Neuron (in vitro differentiated cells): ENCODE measurements around the gene OR5B3.
"Not testable (repeated sequence)": the region's sequence is repeated elsewhere in the genome, so short reads cannot be mapped to it uniquely, and the experiment has no call there.

Experiments used
- H2AFZ ChIP-seq: one replicate; pipeline ENCODE4 v1.6.1; 2013; ENCODE audit warnings: low read depth, mild to moderate bottlenecking, inconsistent platforms, low read length, moderate library complexity
- H3K27me3 ChIP-seq: one replicate; pipeline ENCODE4 v1.6.1; 2013; ENCODE audit warnings: low read length; ENCODE audit not compliant: insufficient read depth
- H3K36me3 ChIP-seq: one replicate; pipeline ENCODE4 v1.6.1; 2013; ENCODE audit warnings: low read length; ENCODE audit not compliant: insufficient read depth
- H3K4me1 ChIP-seq: one replicate; pipeline ENCODE4 v1.6.1; 2013; ENCODE audit warnings: low read length; ENCODE audit not compliant: insufficient read depth
- H3K4me3 ChIP-seq: 2 replicates; pipeline ENCODE4 v1.5.1; 2013; ENCODE audit warnings: mild to moderate bottlenecking, low read length, moderate library complexity
- H3K9me3 ChIP-seq: one replicate; pipeline ENCODE4 v1.6.1; 2013; ENCODE audit warnings: low read length

The OR5B3 gene

DNA sequence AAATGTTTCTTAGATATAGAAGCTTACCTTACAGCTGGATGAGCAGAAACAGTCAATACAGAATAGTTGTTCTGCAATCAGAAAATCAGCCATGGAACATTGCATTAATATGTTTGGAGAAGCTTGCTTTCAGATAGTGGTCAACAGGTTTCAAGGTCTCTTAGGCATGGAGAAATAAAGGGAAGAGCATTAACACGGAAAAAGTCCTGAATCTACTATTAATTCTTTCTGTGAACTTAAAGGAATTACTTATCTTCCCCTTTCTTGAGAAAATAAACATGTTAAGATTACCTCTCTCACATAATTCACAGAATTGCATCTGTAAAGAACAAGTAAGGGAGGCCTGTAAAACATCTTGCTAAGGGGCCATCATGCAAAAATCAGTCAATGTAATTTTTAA lies at the start of gene OR5B3:
OR5B3 (minus strand) TSS at position 101 of the 400 bp plus-strand sequence. CDS start 3,465 bp downstream, outside the sequence.
- Histone ChIP-seq H3K27me3 (no peaks in the 10 kb centered on the region), H3K9me3 (peaks cover 2% of the 10 kb centered on the region)

DNA sequence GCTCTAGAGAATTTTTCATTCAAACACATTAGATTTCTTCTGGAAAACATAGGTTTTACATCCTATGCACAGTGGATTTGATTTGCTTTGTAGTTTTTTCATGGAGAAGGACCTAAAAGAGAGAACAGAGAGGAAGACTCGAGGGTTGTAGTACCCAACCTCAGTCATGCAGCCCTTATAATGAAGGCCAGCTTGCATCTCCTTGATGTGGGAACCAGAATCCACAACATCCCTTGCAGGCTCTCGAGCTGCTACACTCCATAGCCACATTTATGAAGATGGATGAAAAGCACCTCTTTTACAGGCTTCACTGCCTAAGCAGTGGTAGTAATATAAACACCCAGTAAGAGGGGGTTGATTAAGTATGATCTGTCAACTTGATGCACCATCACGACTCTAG lies 44.9 kb upstream of the OR5B3 start:
- Histone ChIP-seq H3K4me1 (no peaks in the 10 kb centered on the region), H3K4me3 (no peak overlapping the region), H3K27me3 (no peaks in the 10 kb centered on the region), H2AFZ (no peak overlapping the region), H3K9me3 (no peaks in the 10 kb centered on the region), H3K36me3 (no peaks in the 10 kb centered on the region)

More for the DNA sequence above, at the start of gene OR5B3:
- Histone ChIP-seq H2AFZ (no peak within 1 kb of the TSS), H3K4me1 (no peaks in the 10 kb centered on the region), H3K4me3 (no peak within 1 kb of the TSS), H3K36me3 (no peaks in the 10 kb centered on the region)

DNA sequence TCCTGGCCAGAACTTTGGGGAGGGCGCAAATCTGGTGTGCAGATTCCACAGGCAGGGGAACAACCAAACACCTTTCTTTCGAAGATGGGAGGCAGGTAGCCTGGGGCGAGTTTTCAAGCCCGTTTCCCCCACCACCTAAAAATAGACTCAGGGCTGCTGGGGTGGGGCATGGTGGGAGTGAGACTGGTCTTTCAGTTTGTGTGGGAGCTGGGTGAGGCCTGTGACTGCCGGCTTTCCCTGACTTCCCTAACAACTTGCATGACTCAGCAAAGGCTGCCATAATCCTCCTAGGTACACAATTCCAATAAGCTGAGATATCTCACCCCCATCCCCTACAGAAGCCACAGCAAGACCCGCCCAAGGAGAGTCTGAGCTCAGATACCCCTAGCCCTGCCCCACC lies 39.6 kb upstream of the OR5B3 start:
- H3K4me3 ChIP-seq = no peak overlapping the region
- no peaks in the 10 kb centered on the region for H3K27me3 ChIP-seq
- H3K9me3 ChIP-seq = no peaks in the 10 kb centered on the region
- no peak overlapping the region for H2AFZ ChIP-seq
- H3K36me3 ChIP-seq = no peaks in the 10 kb centered on the region
- H3K4me1 ChIP-seq = no peaks in the 10 kb centered on the region

DNA sequence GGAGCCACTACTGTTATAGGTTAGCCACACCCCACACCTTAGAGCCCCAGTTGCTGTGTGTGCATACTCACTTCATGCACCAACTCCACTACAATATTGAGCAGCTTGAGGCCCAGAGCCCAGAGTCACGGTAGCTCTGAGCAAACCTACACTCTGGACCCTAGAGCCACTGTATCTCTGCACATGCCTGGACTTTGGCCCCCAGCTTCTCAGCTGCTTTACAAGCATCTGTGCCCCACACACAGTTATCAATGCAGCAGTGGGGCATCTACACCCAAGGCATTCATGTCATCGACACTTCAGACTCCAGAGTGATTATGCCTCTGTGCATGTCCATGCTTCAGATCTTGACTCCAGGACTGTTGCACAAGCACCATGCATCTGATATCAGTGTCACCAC lies 37.6 kb upstream of the OR5B3 start:
- no peak overlapping the region for H2AFZ ChIP-seq
- no peak overlapping the region for H3K4me3 ChIP-seq
- no peaks in the 10 kb centered on the region for H3K27me3 ChIP-seq
- no peaks in the 10 kb centered on the region for H3K4me1 ChIP-seq
- no peaks in the 10 kb centered on the region for H3K36me3 ChIP-seq
- H3K9me3 ChIP-seq = no peaks in the 10 kb centered on the region

DNA sequence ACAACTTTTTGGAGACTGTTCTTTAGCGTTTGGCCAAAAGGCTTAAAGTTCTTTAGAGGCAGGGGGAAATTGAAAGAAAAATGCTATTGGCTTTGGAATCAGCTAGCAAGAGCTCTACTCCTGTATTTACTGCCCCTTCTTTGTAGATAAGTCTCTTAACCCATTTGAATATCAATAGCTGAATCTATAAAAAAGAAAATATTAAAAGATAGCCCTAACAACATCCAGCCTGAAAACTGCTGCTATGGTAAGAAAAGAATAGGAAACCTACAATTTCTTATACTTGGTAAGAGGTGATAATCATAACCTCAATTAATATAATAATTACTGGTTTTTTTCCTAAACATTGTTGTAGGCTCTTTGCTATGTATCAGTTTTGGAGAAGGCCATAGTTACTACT lies 35.5 kb upstream of the OR5B3 start, which contains the start of gene OR5B12:
OR5B12 (minus strand) TSS at position 101 of the 400 bp plus-strand sequence. CDS start 2,085 bp downstream, outside the sequence.
- Histone ChIP-seq H3K9me3 (no peaks in the 10 kb centered on the region), H3K36me3 (no peaks in the 10 kb centered on the region), H2AFZ (no peak within 1 kb of the TSS), H3K4me3 (no peak within 1 kb of the TSS), H3K27me3 (no peaks in the 10 kb centered on the region), H3K4me1 (no peaks in the 10 kb centered on the region)

DNA sequence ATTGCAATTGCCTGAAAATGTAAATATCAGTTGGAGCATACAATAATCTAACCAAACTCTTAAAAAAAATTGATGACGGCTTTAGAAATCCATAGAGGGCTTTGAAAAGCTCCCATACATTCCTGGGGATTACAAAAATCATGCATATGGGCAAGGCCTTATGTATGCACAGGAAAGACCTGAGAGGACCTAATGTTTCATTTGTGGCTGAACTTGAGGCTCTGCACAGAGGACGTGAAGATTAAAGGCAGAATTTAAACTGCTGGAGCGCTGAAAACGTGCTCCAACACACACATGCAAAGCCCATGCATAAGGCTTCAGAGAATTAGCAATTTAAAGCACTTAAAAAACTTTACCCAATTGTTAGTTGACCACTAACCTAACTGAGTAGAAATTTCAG lies 31.8 kb upstream of the OR5B3 start:
- Histone ChIP-seq H3K9me3 (no peaks in the 10 kb centered on the region), H3K36me3 (no peaks in the 10 kb centered on the region), H2AFZ (no peak overlapping the region), H3K4me3 (no peak overlapping the region), H3K27me3 (no peaks in the 10 kb centered on the region), H3K4me1 (no peaks in the 10 kb centered on the region)

DNA sequence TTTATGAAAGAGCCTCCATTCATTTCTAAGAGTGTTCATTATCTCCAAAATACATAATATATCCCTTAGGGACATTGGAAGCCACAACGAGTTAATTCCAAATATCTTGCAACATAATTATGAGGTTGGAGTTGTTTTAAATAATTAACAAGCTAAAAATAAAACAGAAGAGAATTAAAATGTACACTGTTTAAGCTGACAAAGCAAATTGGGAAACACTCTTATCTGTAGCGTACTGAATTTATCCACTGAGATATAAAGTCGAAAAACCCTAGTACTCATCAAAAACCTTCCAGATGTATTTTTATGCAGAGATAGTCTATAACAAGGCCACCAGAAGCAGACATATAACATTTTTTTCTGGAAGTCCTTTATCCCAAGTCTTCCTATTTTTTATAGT lies 27.5 kb upstream of the OR5B3 start:
- H2AFZ ChIP-seq = no peak overlapping the region
- H3K9me3 ChIP-seq = no peaks in the 10 kb centered on the region
- H3K4me3 ChIP-seq = no peak overlapping the region
- no peaks in the 10 kb centered on the region for H3K4me1 ChIP-seq
- H3K27me3 ChIP-seq = no peaks in the 10 kb centered on the region
- no peaks in the 10 kb centered on the region for H3K36me3 ChIP-seq

DNA sequence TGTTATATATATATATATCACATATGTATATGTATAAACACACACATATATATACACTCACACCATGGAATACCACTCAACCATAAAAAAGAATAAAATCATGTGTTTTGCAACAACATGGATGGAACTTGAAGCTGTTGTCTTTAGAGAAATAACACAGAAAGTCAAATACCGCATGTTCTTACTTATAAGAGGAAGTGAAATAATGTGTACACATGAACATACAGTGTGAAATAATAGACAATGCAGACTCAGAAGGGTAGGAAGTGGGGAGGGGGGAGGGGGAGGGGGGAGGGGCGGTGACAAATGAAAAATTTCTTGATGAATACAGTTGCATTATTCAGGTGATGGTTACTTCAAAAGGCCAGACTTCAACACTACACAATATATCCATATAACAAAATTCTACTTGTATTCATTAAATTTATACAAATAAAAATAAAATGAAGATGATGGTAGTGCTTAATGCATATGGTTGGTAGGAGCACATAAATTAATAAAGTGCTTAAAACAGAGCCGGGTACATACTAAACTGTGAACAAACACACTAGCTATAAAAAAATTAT lies 27.0 kb upstream of the OR5B3 start:
- Histone ChIP-seq H3K9me3 (no peaks in the 10 kb centered on the region), H3K27me3 (no peaks in the 10 kb centered on the region), H3K36me3 (no peaks in the 10 kb centered on the region), H2AFZ (no peak overlapping the region), H3K4me1 (no peaks in the 10 kb centered on the region), H3K4me3 (no peak overlapping the region)

DNA sequence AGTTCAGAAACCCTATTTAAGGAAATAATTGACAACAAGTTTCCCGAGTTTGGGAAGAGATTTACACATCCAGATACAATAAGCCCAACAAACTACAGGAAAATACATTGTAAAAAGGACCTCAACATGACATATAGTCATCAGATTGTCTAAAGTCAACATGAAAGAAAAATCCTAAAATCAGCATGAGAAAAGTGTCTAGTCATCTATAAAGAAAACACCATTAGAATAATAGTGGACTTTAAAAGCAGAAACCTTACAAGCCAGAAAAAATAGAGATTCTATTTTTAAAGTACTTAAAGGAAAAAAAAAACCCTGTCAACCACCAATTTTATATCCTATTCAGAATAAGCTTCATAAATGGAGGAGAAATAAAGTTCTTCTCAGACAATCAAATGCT lies 22.6 kb upstream of the OR5B3 start:
- Histone ChIP-seq H3K27me3 (no peaks in the 10 kb centered on the region), H3K4me1 (no peaks in the 10 kb centered on the region), H3K4me3 (no peak overlapping the region), H3K9me3 (no peaks in the 10 kb centered on the region), H2AFZ (no peak overlapping the region), H3K36me3 (no peaks in the 10 kb centered on the region)

DNA sequence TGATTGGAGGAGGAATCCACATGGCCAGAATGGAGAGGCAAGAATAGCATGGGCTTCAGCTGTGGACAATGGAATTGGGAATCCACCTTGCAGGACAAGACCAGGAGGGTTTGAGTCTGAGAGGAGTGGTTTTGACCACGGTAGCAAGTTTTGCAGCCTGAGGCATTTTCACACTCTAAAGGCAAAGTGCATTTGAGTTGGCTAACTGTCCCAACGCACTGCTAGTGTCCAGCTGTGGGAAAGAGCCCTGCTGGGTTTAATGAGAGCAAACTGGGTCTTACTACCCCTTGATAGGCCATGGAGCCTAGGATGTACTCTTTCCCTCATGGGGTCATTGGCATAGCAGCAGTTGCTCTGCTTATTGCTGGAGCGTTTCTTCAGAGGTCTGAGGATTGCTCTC lies 21.3 kb upstream of the OR5B3 start, which contains the start of gene OR5B2:
OR5B2 (minus strand) TSS at position 101 of the 400 bp plus-strand sequence. CDS start 4,860 bp downstream, outside the sequence.
- Histone ChIP-seq H3K4me3 (no peak within 1 kb of the TSS), H3K27me3 (no peaks in the 10 kb centered on the region), H3K9me3 (no peaks in the 10 kb centered on the region), H3K36me3 (no peaks in the 10 kb centered on the region), H3K4me1 (no peaks in the 10 kb centered on the region), H2AFZ (no peak within 1 kb of the TSS)

DNA sequence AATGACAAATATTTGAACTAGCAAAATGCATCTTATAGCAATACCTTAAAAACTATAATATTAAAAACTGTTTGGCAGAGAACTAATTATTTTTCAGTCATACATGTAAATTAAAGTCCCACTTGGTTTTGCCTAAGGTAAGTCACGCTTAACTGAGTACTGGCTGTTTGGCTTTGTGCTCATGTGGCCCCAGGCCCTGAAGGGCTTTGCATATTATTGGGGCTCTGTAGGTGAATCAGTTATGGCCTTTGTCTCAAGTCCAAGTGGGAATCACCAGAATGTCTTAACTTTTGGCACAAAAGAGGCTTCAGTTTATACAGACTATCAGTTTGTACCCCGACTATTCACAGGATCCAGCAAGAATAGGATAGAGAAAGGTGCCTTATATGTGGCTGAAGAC lies 7.1 kb downstream of the OR5B3 start:
- H3K36me3 ChIP-seq, H3K4me1 ChIP-seq, H3K9me3 ChIP-seq, H3K27me3 ChIP-seq, H3K4me3 ChIP-seq, H2AFZ ChIP-seq: not testable (repeated sequence)

DNA sequence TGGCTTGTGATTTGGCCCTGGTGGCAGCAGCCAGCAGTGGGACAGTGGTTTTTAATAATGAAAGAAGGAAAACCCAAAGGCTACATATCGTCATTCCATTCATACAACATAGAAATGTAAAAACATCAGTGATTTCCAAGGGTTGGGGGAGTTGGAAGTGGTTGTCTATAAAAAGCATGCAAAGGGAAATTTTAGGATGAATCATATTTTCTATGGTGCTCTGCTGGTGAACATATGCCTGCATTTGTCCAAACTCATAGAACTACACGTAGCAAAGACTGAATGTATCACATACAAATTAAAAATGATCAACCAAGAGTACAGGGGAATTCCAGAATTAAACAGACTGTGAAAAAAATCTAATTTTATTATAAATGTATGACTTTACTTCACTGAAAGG lies 11.1 kb downstream of the OR5B3 start:
- Histone ChIP-seq H3K4me3 (no peak overlapping the region), H3K27me3 (no peaks in the 10 kb centered on the region), H3K9me3 (no peaks in the 10 kb centered on the region), H2AFZ (no peak overlapping the region), H3K36me3 (no peaks in the 10 kb centered on the region), H3K4me1 (no peaks in the 10 kb centered on the region)

DNA sequence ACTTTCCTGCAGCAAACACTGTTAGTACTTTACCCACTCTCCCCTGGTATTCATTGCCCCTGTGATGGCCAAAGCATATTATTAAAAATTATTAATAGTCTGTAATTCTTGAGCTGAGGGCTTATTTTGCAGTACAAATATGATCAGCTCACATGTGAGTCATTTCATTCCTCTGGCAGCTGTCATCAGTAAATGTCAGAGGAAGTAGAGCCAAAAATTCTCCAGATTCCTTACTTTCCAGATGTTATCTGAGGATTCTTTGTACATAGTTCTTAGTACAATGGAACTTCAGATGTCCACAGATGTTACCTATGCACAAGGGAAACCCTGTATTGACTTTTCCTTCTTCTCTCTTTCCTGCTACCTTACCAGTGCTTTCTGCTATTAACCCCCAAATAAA lies 12.5 kb downstream of the OR5B3 start:
- no peaks in the 10 kb centered on the region for H3K9me3 ChIP-seq
- no peaks in the 10 kb centered on the region for H3K36me3 ChIP-seq
- no peak overlapping the region for H3K4me3 ChIP-seq
- H3K4me1 ChIP-seq = no peaks in the 10 kb centered on the region
- no peak overlapping the region for H2AFZ ChIP-seq
- H3K27me3 ChIP-seq = no peaks in the 10 kb centered on the region

DNA sequence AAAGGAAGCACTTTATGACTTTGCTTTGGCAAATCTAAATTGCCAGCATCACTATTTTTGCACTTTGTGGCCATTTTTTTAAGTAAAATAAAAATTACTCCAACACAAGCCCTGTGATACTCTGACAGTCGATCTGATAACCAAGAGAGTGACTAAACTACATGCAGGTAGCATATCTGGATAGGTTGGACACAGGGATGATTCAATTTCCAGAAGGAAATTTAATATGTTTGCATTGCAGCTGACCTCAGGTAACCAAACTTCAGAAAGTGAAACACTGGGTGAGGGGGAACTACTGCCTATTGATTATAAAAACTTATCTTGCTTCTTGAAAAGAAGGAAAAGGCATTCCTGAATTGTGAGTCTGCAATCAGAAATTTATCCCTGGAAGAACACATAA lies 13.9 kb downstream of the OR5B3 start:
- Histone ChIP-seq H3K4me1 (no peaks in the 10 kb centered on the region), H3K9me3 (no peaks in the 10 kb centered on the region), H3K27me3 (no peaks in the 10 kb centered on the region), H2AFZ (no peak overlapping the region), H3K36me3 (no peaks in the 10 kb centered on the region), H3K4me3 (no peak overlapping the region)
